MCF 10A (cell line): ENCODE measurements around the gene ZNF608. TPM values are rescaled to one million over a fixed set of nuclear protein-coding genes. Genes with fewer than 3 reads are reported as not detected.

Experiments used
- BruUV-seq: library from RNA; stranded (reverse); fragments of 400-500 nt; replicated peaks from 2 replicates; lab custom pipeline; 2021; lab: Mats Ljungman, UMichigan
- CTCF ChIA-PET: fragments of 300-600 bp; sonication (Branson Sonifier 250); formaldehyde crosslinking; extraction: SDS; loops from one replicate; lab custom pipeline; 2021; ENCODE audit warnings: antibody characterized with exemption, inconsistent platforms; lab: Yijun Ruan, JAX
- POLR2A ChIA-PET: fragments of 300-600, 350-650 bp; sonication (Branson Sonifier 250); formaldehyde crosslinking; extraction: SDS; loops from one replicate; lab custom pipeline; 2020; ENCODE audit warnings: antibody characterized with exemption, inconsistent platforms; lab: Yijun Ruan, JAX
- DNase-seq: peaks from one replicate; pipeline ENCODE4 v3.0.0-alpha.2; 2018; ENCODE audit not compliant: unreplicated experiment
- H3K27ac Mint-ChIP-seq: one replicate; pipeline ENCODE4 v1.8.0; 2022; ENCODE audit warnings: mild to moderate bottlenecking, low read depth, mixed read lengths; ENCODE audit not compliant: unreplicated experiment
- H3K27me3 Mint-ChIP-seq: one replicate; pipeline ENCODE4 v1.8.0; 2022; ENCODE audit warnings: mixed read lengths; ENCODE audit not compliant: insufficient read depth, unreplicated experiment
- H3K36me3 Mint-ChIP-seq: one replicate; pipeline ENCODE4 v1.8.0; 2022; ENCODE audit warnings: mild to moderate bottlenecking, moderate library complexity, mixed read lengths; ENCODE audit not compliant: insufficient read depth, unreplicated experiment
- H3K4me1 Mint-ChIP-seq: one replicate; pipeline ENCODE4 v1.8.0; 2022; ENCODE audit warnings: mixed read lengths; ENCODE audit not compliant: insufficient read depth, unreplicated experiment
- H3K4me3 Mint-ChIP-seq: one replicate; pipeline ENCODE4 v1.8.0; 2022; ENCODE audit warnings: mild to moderate bottlenecking, moderate library complexity, mixed read lengths; ENCODE audit not compliant: unreplicated experiment
- H3K9me3 Mint-ChIP-seq: one replicate; pipeline ENCODE4 v1.8.0; 2022; ENCODE audit warnings: mixed read lengths; ENCODE audit not compliant: unreplicated experiment
- intact Hi-C: fragments of 100-400 bp; cut with micrococcal nuclease; formaldehyde crosslinking; loops from 2 replicates; pipeline ENCODE4 v1.14.1; 2022
- total RNA-seq: library from RNA; stranded (reverse); gene quantifications from 2 replicates; pipeline ENCODE4 v1.2.3, GENCODE V29; 2022
- TF ChIP-seq, protein P1 (sequence below): fragments of 200-600 bp; IDR thresholded peaks from one replicate; pipeline ENCODE4 v1.8.0; 2022; ENCODE audit warnings: antibody characterized with exemption, mild to moderate bottlenecking; ENCODE audit not compliant: unreplicated experiment

ZNF608 gene
- total RNA-seq, 1 experiment from 2014 or later: 8.4 TPM

DNA sequence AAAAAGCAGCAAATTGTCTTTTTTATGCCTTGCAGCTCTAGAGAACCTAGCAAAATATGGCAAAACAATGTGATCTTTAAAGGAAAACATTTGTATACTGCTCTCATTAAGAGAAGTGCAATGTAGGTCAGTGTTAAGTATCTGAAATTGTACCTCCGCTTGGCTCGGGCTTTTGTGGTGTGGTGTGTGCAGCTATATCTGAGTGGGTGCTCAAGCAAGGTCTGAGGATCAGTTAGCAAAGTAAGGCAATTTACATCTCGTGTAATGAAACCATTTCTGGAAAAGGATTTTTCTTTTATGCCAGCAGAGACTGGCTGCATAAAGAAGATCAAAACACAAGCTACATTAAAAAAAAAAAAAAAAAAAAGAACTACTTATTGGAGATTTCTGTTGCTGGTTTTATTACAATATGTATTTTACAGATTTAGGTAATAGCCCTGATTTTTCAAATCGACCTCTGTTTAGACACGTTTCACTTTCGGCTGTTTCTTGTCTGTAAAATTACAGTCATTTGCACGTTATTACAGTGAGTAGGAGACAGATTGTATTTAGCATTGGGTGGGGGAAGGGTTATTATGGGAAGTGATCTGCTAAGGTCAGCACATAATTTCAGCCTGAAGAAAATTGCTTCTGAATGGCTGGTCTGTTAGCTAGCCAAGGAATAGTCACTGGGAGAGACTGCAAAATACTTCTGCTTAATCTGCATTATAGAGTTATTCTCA, 7.9 kb upstream of the ZNF608 start:
- Mint-ChIP-seq H3K4me1 (peaks cover 10% of the 10 kb centered on the region), H3K27me3 (no peaks in the 10 kb centered on the region), H3K4me3 (no peak overlapping the region), H3K27ac (no peak overlapping the region), H3K36me3 (peaks cover 4% of the 10 kb centered on the region), H3K9me3 (no peaks in the 10 kb centered on the region)
- no peak for DNase-seq
- CTCF ChIA-PET: interaction anchor here (0.7 to 1.3 kb wide), 3 partner anchors 33 to 71 kb away, joined by 3 to 4 read pairs (median 4); no protein-coding TSS in a partner anchor
- TF ChIP-seq, protein P1, sequence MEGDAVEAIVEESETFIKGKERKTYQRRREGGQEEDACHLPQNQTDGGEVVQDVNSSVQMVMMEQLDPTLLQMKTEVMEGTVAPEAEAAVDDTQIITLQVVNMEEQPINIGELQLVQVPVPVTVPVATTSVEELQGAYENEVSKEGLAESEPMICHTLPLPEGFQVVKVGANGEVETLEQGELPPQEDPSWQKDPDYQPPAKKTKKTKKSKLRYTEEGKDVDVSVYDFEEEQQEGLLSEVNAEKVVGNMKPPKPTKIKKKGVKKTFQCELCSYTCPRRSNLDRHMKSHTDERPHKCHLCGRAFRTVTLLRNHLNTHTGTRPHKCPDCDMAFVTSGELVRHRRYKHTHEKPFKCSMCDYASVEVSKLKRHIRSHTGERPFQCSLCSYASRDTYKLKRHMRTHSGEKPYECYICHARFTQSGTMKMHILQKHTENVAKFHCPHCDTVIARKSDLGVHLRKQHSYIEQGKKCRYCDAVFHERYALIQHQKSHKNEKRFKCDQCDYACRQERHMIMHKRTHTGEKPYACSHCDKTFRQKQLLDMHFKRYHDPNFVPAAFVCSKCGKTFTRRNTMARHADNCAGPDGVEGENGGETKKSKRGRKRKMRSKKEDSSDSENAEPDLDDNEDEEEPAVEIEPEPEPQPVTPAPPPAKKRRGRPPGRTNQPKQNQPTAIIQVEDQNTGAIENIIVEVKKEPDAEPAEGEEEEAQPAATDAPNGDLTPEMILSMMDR: no peak
- no TSS peak for BruUV-seq
- intact Hi-C loops: no loop called here
- POLR2A ChIA-PET: interaction anchor here (0.6 to 2.9 kb wide), 9 partner anchors 9 to 904 kb away, joined by 3 to 6 read pairs (median 3); no protein-coding TSS in a partner anchor

DNA sequence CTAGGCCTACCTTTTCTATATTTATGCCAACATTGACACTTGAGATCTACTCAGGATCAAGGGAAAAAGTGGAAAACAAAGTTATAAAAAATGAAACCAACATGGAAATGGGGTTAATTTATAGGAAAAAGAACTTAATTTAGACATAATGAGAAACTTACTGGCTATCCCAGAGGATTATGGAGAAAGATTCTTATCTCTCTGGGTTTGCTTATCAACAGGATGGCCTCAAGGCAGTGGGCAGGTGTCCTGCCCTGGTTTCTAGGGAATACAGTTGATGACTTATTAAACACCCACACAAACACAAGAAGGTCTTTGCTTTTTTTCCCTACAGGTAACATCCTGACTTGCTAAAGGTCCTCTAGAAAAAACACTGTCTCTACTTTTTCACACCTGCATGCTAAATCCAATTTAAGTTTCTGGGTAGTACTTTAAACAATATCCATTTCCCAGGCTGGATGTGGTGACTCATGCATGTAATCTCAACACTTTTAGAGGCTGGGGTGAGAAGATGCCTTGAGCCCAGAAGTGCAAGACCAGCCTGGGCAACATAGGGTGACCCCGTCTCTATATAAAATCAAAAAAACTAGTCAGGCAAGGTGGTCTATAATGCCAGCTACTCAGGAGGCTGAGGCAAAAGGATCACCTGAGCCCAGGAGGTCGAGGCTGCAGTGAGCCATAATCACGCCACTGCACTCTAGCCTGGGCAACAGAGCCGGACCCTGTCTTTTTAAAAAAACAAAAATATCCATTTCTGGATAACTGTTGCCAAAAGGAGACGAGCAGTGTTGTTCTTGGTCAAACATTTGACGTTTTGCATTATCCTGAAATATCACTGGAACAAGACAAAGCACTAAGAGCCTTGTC, 6.6 kb upstream of the ZNF608 start:
- Mint-ChIP-seq H3K4me3 (no peak overlapping the region), H3K27me3 (no peaks in the 10 kb centered on the region), H3K36me3 (peaks cover 4% of the 10 kb centered on the region), H3K27ac (no peak overlapping the region), H3K9me3 (no peaks in the 10 kb centered on the region), H3K4me1 (peaks cover 10% of the 10 kb centered on the region)
- DNase-seq: peak; percentile 35
- intact Hi-C loops: no loop called here
- no TSS peak for BruUV-seq
- TF ChIP-seq, protein P1: no peak
- ChIA-PET CTCF (interaction anchor here (0.6 kb wide), 1 partner anchor 36 kb away, joined by 4 read pairs; no protein-coding TSS in a partner anchor), POLR2A (interaction anchor here (2.1 kb wide), 1 partner anchor 72 kb away, joined by 6 read pairs; no protein-coding TSS in a partner anchor)

DNA sequence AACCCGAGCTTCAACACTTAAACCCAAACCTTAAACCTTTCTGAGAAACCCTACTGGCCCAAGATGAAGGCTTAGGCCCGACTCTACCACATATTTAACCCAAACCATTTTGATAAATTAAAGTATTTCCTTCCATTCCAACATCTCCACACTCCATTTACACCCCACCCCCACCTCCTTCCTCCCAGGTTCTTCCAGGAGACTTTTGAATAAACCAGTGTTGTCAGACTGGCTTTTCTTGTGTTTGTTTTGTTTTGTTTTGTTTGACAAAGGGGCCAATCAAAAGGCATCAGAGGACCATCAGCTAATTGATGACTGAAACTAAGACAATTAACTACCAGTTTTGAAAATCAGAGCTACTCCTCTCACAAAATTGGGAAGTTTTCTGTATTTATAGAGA, 4.6 kb upstream of the ZNF608 start:
- BruUV-seq: no TSS peak
- Mint-ChIP-seq H3K4me3 (no peak overlapping the region), H3K27ac (no peak overlapping the region), H3K4me1 (peaks cover 14% of the 10 kb centered on the region), H3K36me3 (no peaks in the 10 kb centered on the region), H3K9me3 (no peaks in the 10 kb centered on the region), H3K27me3 (no peaks in the 10 kb centered on the region)
- no peak for DNase-seq
- TF ChIP-seq, protein P1: no peak
- ChIA-PET POLR2A (interaction anchor here (0.6 to 3.4 kb wide), 8 partner anchors 10 to 1374 kb away, joined by 3 to 26 read pairs (median 4); no protein-coding TSS in a partner anchor), CTCF (interaction anchor here (0.5 to 0.9 kb wide), 4 partner anchors 40 to 93 kb away, joined by 3 to 4 read pairs (median 3); no protein-coding TSS in a partner anchor)
- intact Hi-C loops: no loop called here
